A549 (cell line): Measurements from ENCODE around the gene ANKRD16. TPM values are rescaled to one million over a fixed set of nuclear protein-coding genes. Genes with fewer than 3 reads are reported as not detected.

Experiments
- ATAC-seq, 2 experiments: fragments of 200-7000 bp in 1 of 2; fragments of >200 bp in 1 of 2; cut with Nextera tagmentation in 1 of 2; cut with Tn5 transposase in 1 of 2; 3 replicates each; pipeline versions ENCODE4 v1.8.0 to v1.9.1; 2018 to 2020; ENCODE audit warnings: mild to moderate bottlenecking in 1 of 2, moderate library complexity in 1 of 2
- CTCF ChIA-PET: fragments of 300-600 bp; sonication (Branson Sonifier 250); formaldehyde crosslinking; extraction: SDS; loops from one replicate; lab custom pipeline; 2021; ENCODE audit warnings: antibody characterized with exemption, inconsistent platforms; lab: Yijun Ruan, JAX
- POLR2A ChIA-PET: fragments of 350-600 bp; formaldehyde crosslinking; extraction: SDS; loops from one replicate; lab custom pipeline; 2021; ENCODE audit warnings: antibody characterized with exemption, inconsistent platforms; lab: Yijun Ruan, JAX
- DNase-seq, 2 experiments: peaks; one replicate each; pipeline versions ENCODE4 v3.0.0 to v3.0.0-alpha.2; 2011 to 2016; ENCODE audit warnings: low read depth in 1 of 2, low spot score in 1 of 2
- FAIRE-seq: peaks from 2 replicates; lab custom pipeline; 2011; peaks lifted over from hg19 to GRCh38; lab: Jason Lieb, UNC
- H3K27ac ChIP-seq, 2 experiments: fragments of >200 bp; sonication (Bioruptor Twin); formaldehyde crosslinking; 3 replicates each; pipeline ENCODE4 v1.5.1; 2016 to 2017
- H3K4me1 ChIP-seq: fragments of >200 bp; sonication (Bioruptor Twin); formaldehyde crosslinking; 3 replicates; pipeline ENCODE4 v1.6.1; 2016
- H3K4me2 ChIP-seq: fragments of >200 bp; sonication (Bioruptor Twin); formaldehyde crosslinking; 3 replicates; pipeline ENCODE4 v1.6.1; 2016
- H3K4me3 ChIP-seq: fragments of >200 bp; sonication (Bioruptor Twin); formaldehyde crosslinking; 3 replicates; pipeline ENCODE4 v1.5.1; 2016
- H3K9me3 ChIP-seq: fragments of >200 bp; sonication (Bioruptor Twin); formaldehyde crosslinking; 3 replicates; pipeline ENCODE4 v1.6.1; 2016
- BHLHE40 ChIP-seq: IDR thresholded peaks from 2 replicates; pipeline ENCODE4 v1.6.1; 2012; ENCODE audit warnings: low read depth, low read length, inconsistent platforms
- CBX8 ChIP-seq: fragments of 200-600 bp; sonication (generic); IDR thresholded peaks from 2 replicates; pipeline ENCODE4 v1.6.1; 2016
- EHF ChIP-seq: fragments of 250-450 bp; sonication (Bioruptor Pico); IDR thresholded peaks from 2 replicates; pipeline ENCODE4 v1.5.0; 2020; ENCODE audit warnings: mild to moderate bottlenecking
- EHMT2 ChIP-seq: fragments of 200-600 bp; sonication (generic); IDR thresholded peaks from 2 replicates; pipeline ENCODE4 v1.6.1; 2016; ENCODE audit warnings: antibody characterized with exemption, low read depth, mild to moderate bottlenecking, moderate library complexity
- EP300 ChIP-seq, 2 experiments: fragments of >200 bp; sonication (Bioruptor Twin); formaldehyde crosslinking; IDR thresholded peaks; 2 replicates in 1 of 2; 3 replicates in 1 of 2; pipeline ENCODE4 v1.6.1; 2016 to 2017
- FOSL2 ChIP-seq, 2 experiments: fragments of 450-650 bp in 1 of 2; fragments of >200 bp in 1 of 2; sonication (Bioruptor Twin) in 1 of 2; formaldehyde crosslinking; IDR thresholded peaks; 2 replicates each; pipeline versions ENCODE4 v1.5.0 to v1.6.1; 2016 to 2020; ENCODE audit warnings: mild to moderate bottlenecking in 1 of 2, moderate library complexity in 1 of 2
- HES2 ChIP-seq: fragments of >200 bp; sonication (Bioruptor Twin); formaldehyde crosslinking; IDR thresholded peaks from 2 replicates; pipeline ENCODE4 v1.6.1; 2016
- HMGXB4 ChIP-seq: fragments of 250-450 bp; sonication (Bioruptor Pico); IDR thresholded peaks from 2 replicates; pipeline ENCODE4 v1.5.0; 2021; ENCODE audit warnings: mild to moderate bottlenecking, moderate library complexity, borderline replicate concordance
- JUN ChIP-seq, 2 experiments: fragments of >200 bp; sonication (Bioruptor Twin); formaldehyde crosslinking; IDR thresholded peaks; 2 replicates in 1 of 2; 3 replicates in 1 of 2; pipeline ENCODE4 v1.6.1; 2016 to 2017
- MAX ChIP-seq: IDR thresholded peaks from 2 replicates; pipeline ENCODE4 v1.6.1; 2012
- MAZ ChIP-seq: fragments of 150-350 bp; IDR thresholded peaks from 2 replicates; pipeline ENCODE4 v1.6.1; 2014; ENCODE audit warnings: antibody characterized with exemption, low read depth, low read length, borderline replicate concordance
- MYC ChIP-seq: IDR thresholded peaks from 2 replicates; pipeline ENCODE4 v1.6.1; 2012; ENCODE audit warnings: mild to moderate bottlenecking, inconsistent platforms, low read length, improper control_type of control experiment, borderline replicate concordance
- NFE2L2 ChIP-seq: fragments of 150-350 bp; conservative IDR thresholded peaks from 2 replicates; pipeline ENCODE4 v1.6.1; 2014; ENCODE audit warnings: low read length
- POLR2AphosphoS2 ChIP-seq: conservative IDR thresholded peaks from 2 replicates; pipeline ENCODE4 v1.6.1; 2012; ENCODE audit warnings: low read length, improper control_type of control experiment, inconsistent platforms
- RCOR1 ChIP-seq: fragments of 150-350 bp; IDR thresholded peaks from 2 replicates; pipeline ENCODE4 v1.6.1; 2014; ENCODE audit warnings: antibody characterized with exemption, low read length, low read depth
- REST ChIP-seq: fragments of 200-600 bp; sonication (generic); IDR thresholded peaks from 2 replicates; pipeline ENCODE4 v1.6.1; 2016; ENCODE audit warnings: antibody characterized with exemption, mild to moderate bottlenecking, moderate library complexity
- SREBF2 ChIP-seq: fragments of 450-650 bp; IDR thresholded peaks from 2 replicates; pipeline ENCODE4 v1.6.1; 2014; ENCODE audit warnings: mild to moderate bottlenecking, moderate library complexity
- TP53 ChIP-seq: fragments of 250-450 bp; sonication (Bioruptor Pico); IDR thresholded peaks from 2 replicates; pipeline ENCODE4 v1.5.0; 2021; ENCODE audit warnings: mild to moderate bottlenecking, moderate library complexity
- WGBS: methylation state at CpG from one replicate; pipeline ENCODE4 v1.1.6; 2017; ENCODE audit errors: missing lambda C conversion rate; 5-methylcytosine and 5-hydroxymethylcytosine counted together
- polyA plus RNA-seq, 4 experiments: library from polyadenylated mRNA; depleted of rRNA in 3 of 4; stranded (reverse); fragments of >200 nt; fragmentation: RNase III in 1 of 4; extraction: RNeasy Plus Mini Kit Qiagen cat#74134 plus additional on column Dnase treatment in 1 of 4; gene quantifications; 2 replicates in 3 of 4; 3 replicates in 1 of 4; pipeline ENCODE4 v1.2.3, GENCODE V29; 2011 to 2017

ANKRD16 gene
- polyA plus RNA-seq, 2 of the 4 experiments (the other 2 are of a cell fraction), result 7.3 to 8.9 TPM

- POLR2A ChIA-PET, result interaction anchor here (1.2 kb wide), 1 partner anchor 41 kb away, joined by 3 read pairs; no protein-coding TSS in a partner anchor
- Histone ChIP-seq H3K4me1 (peaks cover 23% of the 10 kb centered on the region), H3K4me3 (peak overlapping the region; percentile 81), H3K9me3 (no peaks in the 10 kb centered on the region), H3K27ac (peak overlapping the region; percentile 89 to 97), H3K4me2 (peak overlapping the region; percentile 80)
- 72% methylated on average over 7 of the region's 7 CpGs for WGBS
- ATAC-seq, result no peak
- CTCF ChIA-PET, result interaction anchor here (0.8 kb wide), 2 partner anchors 12 to 1076 kb away, joined by 3 to 6 read pairs; no protein-coding TSS in a partner anchor
- FAIRE-seq, result no peak
- no peak for TF ChIP-seq EHF
- TF ChIP-seq JUN (IDR thresholded peaks at IDR 0.05), result no peak
- no peak for TF ChIP-seq FOSL2 (IDR thresholded peaks at IDR 0.05)
- no peak for TF ChIP-seq FOSL2 (CRISPR knock-in tag; IDR thresholded peaks at IDR 0.05)
- TF ChIP-seq BHLHE40, result no peak
- TF ChIP-seq EHMT2, result no peak
- no peak for TF ChIP-seq HES2
- TF ChIP-seq MAX, result no peak
- DNase-seq, result no peak
Observed at GRCh38 chr10:5891009-5891408, 1.3 kb upstream of the ANKRD16 start.

- peak overlapping the region; percentile 81 for H3K4me3 ChIP-seq
- POLR2A ChIA-PET, result interaction anchor here (0.5 to 1.2 kb wide), 16 partner anchors 8 to 448 kb away, joined by 3 to 15 read pairs (median 3); partner anchors contain the start of genes GDI2 and IL15RA
- CTCF ChIA-PET, result interaction anchor here (0.6 to 1.6 kb wide), 7 partner anchors 9 to 1076 kb away, joined by 3 to 5 read pairs (median 3); no protein-coding TSS in a partner anchor
- H3K4me1 ChIP-seq, result peaks cover 23% of the 10 kb centered on the region
- H3K9me3 ChIP-seq, result no peaks in the 10 kb centered on the region
- H3K4me2 ChIP-seq, result peak overlapping the region; percentile 80
- peak overlapping the region; percentile 89 to 97 for H3K27ac ChIP-seq
- WGBS, result under 1% methylated on average over 21 of the region's 40 CpGs
- peak; percentile 14 to 40 for DNase-seq
- peak in 1 of 2 experiments; percentile 24; a peak in 3 of 6 replicates for ATAC-seq
- no peak for FAIRE-seq
- no peak for TF ChIP-seq EP300 (IDR thresholded peaks at IDR 0.05)
- no peak for TF ChIP-seq MYC
- no peak for TF ChIP-seq FOSL2 (IDR thresholded peaks at IDR 0.05)
- TF ChIP-seq FOSL2 (CRISPR knock-in tag; IDR thresholded peaks at IDR 0.05), result no peak
- no peak for TF ChIP-seq HMGXB4 (CRISPR knock-in tag)
- no peak for TF ChIP-seq CBX8
- TF ChIP-seq SREBF2, result no peak
- no peak for TF ChIP-seq TP53 (CRISPR knock-in tag)
- no peak for TF ChIP-seq POLR2AphosphoS2
- no peak for TF ChIP-seq REST
- TF ChIP-seq NFE2L2, result no peak
- TF ChIP-seq MAZ, result no peak
- TF ChIP-seq RCOR1, result no peak
Observed at GRCh38 chr10:5890452-5890915, 791 bp upstream of the ANKRD16 start.
